Breast epithelium (tissue), 3 donors: ENCODE results near the gene ADCY2.

Source experiments
- CTCF ChIP-seq, 3 donors: fragments of 450-650 bp; IDR thresholded peaks; one replicate each; pipeline ENCODE4 v1.5.1; 2016 to 2017; ENCODE audit warnings: antibody characterized with exemption in 3 of 3, mild to moderate bottlenecking in 3 of 3, moderate library complexity in 3 of 3
- POLR2A ChIP-seq: fragments of 450-650 bp; IDR thresholded peaks from one replicate; pipeline ENCODE4 v1.6.1; 2016; ENCODE audit warnings: antibody characterized with exemption, mild to moderate bottlenecking, moderate library complexity

GRCh38 chr5:7541898-7542297 lies 146.0 kb downstream of the ADCY2 start:
- TF ChIP-seq POLR2A (no peak), CTCF (IDR thresholded peaks at IDR 0.05) (no peak)
